GM10266 (cell line): ENCODE results near the gene TTLL3.

Experiments used
- DNase-seq: peaks from one replicate; pipeline ENCODE4 v3.0.0; 2012; ENCODE audit errors: extremely low spot score
- CTCF ChIP-seq: IDR thresholded peaks from 2 replicates; pipeline ENCODE4 v1.5.1; 2012; ENCODE audit warnings: mild to moderate bottlenecking, low read depth; ENCODE audit not compliant: control insufficient read depth, insufficient read depth; ENCODE audit errors: missing control alignments

TTLL3 gene

DNA sequence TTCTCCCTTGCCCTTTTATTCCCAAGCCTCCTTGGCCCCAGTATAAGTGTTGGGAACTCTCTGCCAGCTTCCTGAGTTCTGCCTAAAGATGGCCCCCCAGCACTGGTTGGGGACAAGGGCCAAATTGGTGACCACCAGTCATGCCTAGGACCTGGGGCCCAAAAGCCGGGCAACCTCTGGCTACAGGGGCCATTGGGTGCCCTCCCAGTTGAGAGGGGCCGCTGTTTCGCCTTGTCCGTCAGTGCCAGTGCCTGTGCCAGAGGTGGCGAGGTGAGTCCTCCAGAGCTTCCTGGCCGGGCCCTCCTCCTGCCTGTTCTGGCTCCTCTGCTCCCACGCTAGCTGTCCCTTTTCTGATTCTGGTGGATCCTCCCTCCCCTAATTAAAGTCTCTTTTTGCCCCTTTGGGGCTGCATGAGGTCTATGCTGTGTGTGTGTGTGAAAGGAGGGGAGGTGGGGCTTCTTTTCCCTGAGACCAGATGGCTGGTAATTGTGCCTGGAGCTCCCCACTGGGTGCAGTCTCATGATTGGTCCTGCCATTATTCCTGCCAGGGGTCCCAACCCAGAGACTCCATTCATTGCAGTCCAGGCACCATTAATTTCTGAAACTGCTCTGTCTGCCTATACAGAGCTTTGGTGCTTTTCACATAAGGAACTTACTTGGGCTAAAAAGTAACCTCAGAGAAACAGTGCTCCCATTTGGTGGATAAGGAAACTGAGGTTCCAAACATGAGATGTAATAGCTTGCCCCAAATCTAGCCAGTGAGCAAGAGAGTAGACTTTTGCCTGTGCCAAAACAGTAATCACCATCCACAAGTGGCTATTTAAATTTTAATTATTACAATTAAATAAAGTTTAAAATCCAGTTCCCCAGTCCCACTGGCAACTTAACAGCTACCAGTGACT is 3.1 kb upstream of the TTLL3 start:
- TF ChIP-seq CTCF, result no peak
- no peak for DNase-seq

GRCh38 chr3:9807981-9808344 is 2.1 kb upstream of the TTLL3 start:
- TF ChIP-seq CTCF, result no peak
- DNase-seq, result no peak

- peak; percentile 24 for TF ChIP-seq CTCF
- DNase-seq, result peak; percentile 67
Observed at GRCh38 chr3:9808345-9809037, 1.6 kb upstream of the TTLL3 start.

- no peak for TF ChIP-seq CTCF
Observed at GRCh38 chr3:9809239-9809614, 835 bp upstream of the TTLL3 start.

DNA sequence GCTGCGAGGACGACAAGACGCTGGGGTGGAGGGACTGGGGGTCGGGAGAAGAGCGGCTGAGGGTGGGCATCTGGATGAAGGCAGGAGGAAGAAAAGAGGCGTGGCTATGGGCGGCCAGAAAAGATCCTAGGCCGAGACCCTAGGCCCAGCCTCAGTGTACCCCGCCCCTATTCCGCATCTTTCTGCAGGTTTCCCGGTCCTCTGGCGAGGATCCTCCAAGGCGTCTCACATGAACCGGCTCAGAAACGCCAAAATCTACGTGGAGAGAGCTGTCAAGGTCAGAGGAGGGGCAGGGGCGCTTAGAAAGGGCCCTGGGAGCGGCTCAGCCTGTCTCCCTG is 340 bp downstream of the TTLL3 start:
- DNase-seq, result no peak
- no peak for TF ChIP-seq CTCF

More at GRCh38 chr3:9809239-9809614, 835 bp upstream of the TTLL3 start:
- DNase-seq, result peak; percentile 44

GRCh38 chr3:9810846-9811245 is 784 bp downstream of the TTLL3 start:
- TF ChIP-seq CTCF, result no peak
- no peak for DNase-seq

DNA sequence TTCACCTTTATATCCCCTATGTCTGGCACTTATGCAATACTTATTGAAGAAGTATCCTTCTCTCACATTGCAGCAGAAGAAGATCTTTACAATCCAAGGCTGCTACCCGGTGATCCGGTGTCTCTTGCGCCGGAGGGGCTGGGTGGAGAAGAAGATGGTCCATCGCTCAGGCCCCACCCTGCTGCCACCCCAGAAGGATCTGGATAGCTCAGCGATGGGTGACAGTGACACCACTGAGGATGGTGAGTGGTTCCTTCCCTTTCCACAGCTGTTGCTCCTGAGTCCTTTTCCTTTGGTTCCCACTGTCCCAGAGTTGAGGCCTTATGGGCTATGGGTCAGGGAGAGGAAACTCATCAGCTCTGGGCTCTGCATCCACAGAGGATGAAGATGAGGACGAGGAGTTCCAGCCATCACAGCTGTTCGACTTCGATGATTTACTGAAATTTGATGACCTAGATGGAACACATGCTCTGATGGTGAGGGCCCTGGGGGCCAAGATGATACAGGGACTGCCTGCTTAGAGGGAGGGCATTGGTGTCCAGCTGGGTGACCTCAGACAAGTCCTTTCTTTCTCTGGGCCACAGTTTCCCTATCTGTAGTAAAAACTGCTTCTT is 2.9 kb downstream of the TTLL3 start:
- TF ChIP-seq CTCF, result no peak
- no peak for DNase-seq
